ENCODE results near the gene FMNL2.

GRCh38 chr2:152415796-152416195 is 80.8 kb downstream of the FMNL2 start:
- no peak for TF ChIP-seq CTCF (IDR thresholded peaks at IDR 0.05; ENCODE audit: borderline replicate concordance, extremely low read depth, low read length, poor library complexity, severe bottlenecking)
- no peak for TF ChIP-seq EZH2 (IDR thresholded peaks at IDR 0.05; ENCODE audit: borderline replicate concordance, low read depth, low read length, severe bottlenecking)
